IMR-90 (cell line): Measurements from ENCODE around the gene TEX36. TPM values are rescaled to one million over a fixed set of nuclear protein-coding genes. Genes with fewer than 3 reads are reported as not detected.

Source experiments
- ATAC-seq: fragments of 200-7000 bp; cut with Tn5 transposase; 2 replicates; pipeline ENCODE4 v1.9.1; 2020; ENCODE audit warnings: low read depth, mild to moderate bottlenecking, moderate library complexity
- BruUV-seq: library from RNA; stranded (reverse); fragments of 400-500 nt; replicated peaks from 2 replicates; lab custom pipeline; 2021; lab: Mats Ljungman, UMichigan
- CTCF ChIA-PET: fragments of 300-600 bp; formaldehyde crosslinking; extraction: SDS; loops from one replicate; lab custom pipeline; 2021; ENCODE audit warnings: antibody characterized with exemption; lab: Yijun Ruan, JAX
- POLR2A ChIA-PET: fragments of 300-600 bp; sonication (Branson Sonifier 250); formaldehyde crosslinking; loops from one replicate; lab custom pipeline; 2022; ENCODE audit warnings: antibody characterized with exemption; ENCODE audit not compliant: unreplicated experiment; lab: Charles Lee
- DNase-seq: peaks from one replicate; pipeline ENCODE4 v3.0.0; 2013
- H2AFZ ChIP-seq: replicated peaks from 2 replicates; pipeline ENCODE3; 2013; ENCODE audit warnings: low read length, mild to moderate bottlenecking; ENCODE audit not compliant: poor library complexity
- H2AK5ac ChIP-seq: 2 replicates; pipeline ENCODE4 v1.6.1; 2013; ENCODE audit warnings: low read depth, low read length, inconsistent platforms
- H2AK9ac ChIP-seq: replicated peaks from 2 replicates; pipeline ENCODE3; 2013; ENCODE audit warnings: mild to moderate bottlenecking, low read depth, low read length, moderate library complexity; ENCODE audit not compliant: poor library complexity
- H2BK120ac ChIP-seq: 2 replicates; pipeline ENCODE4 v1.6.1; 2013; ENCODE audit warnings: low read depth, low read length, inconsistent platforms
- H2BK15ac ChIP-seq: 3 replicates; pipeline ENCODE4 v1.6.1; 2013; ENCODE audit warnings: low read depth, low read length, inconsistent platforms
- H2BK20ac ChIP-seq: 2 replicates; pipeline ENCODE4 v1.6.1; 2013; ENCODE audit warnings: low read depth, mild to moderate bottlenecking, inconsistent platforms, low read length, moderate library complexity
- H2BK5ac ChIP-seq: 2 replicates; pipeline ENCODE4 v1.6.1; 2013; ENCODE audit warnings: mild to moderate bottlenecking, low read depth, low read length, inconsistent platforms; ENCODE audit not compliant: poor library complexity, severe bottlenecking
- H3K14ac ChIP-seq: replicated peaks from 2 replicates; pipeline ENCODE4 v1.6.1; 2013; ENCODE audit warnings: low read depth, low read length, inconsistent platforms
- H3K18ac ChIP-seq: 2 replicates; pipeline ENCODE4 v1.6.1; 2013; ENCODE audit warnings: low read depth, low read length, control low read depth
- H3K23ac ChIP-seq: 2 replicates; pipeline ENCODE4 v1.6.1; 2013; ENCODE audit warnings: low read depth, low read length, inconsistent platforms
- H3K27ac ChIP-seq: 2 replicates; pipeline ENCODE4 v1.5.1; 2013; ENCODE audit warnings: mild to moderate bottlenecking, control low read depth, low read length; ENCODE audit not compliant: insufficient read depth
- H3K27me3 ChIP-seq: 2 replicates; pipeline ENCODE4 v1.6.1; 2013; ENCODE audit warnings: low read length; ENCODE audit not compliant: control insufficient read depth, insufficient read depth
- H3K36me3 ChIP-seq: 2 replicates; pipeline ENCODE4 v1.6.1; 2013; ENCODE audit warnings: low read length, mixed read lengths; ENCODE audit not compliant: control insufficient read depth, insufficient read depth
- H3K4ac ChIP-seq: 2 replicates; pipeline ENCODE4 v1.6.1; 2013; ENCODE audit warnings: low read depth, low read length, inconsistent platforms
- H3K4me1 ChIP-seq: 2 replicates; pipeline ENCODE4 v1.6.1; 2013; ENCODE audit warnings: low read length, mixed read lengths; ENCODE audit not compliant: control insufficient read depth, insufficient read depth
- H3K4me2 ChIP-seq: 2 replicates; pipeline ENCODE4 v1.6.1; 2013; ENCODE audit warnings: low read depth, mild to moderate bottlenecking, control low read depth, low read length, moderate library complexity
- H3K4me3 ChIP-seq: 2 replicates; pipeline ENCODE4 v1.5.1; 2013; ENCODE audit warnings: low read depth, mild to moderate bottlenecking, control low read depth, low read length, moderate library complexity; ENCODE audit not compliant: insufficient read depth
- H3K56ac ChIP-seq: 2 replicates; pipeline ENCODE4 v1.6.1; 2013; ENCODE audit warnings: low read length, inconsistent platforms; ENCODE audit not compliant: insufficient read depth; ENCODE audit errors: extremely low read depth
- H3K79me1 ChIP-seq, 2 experiments: 2 replicates each; pipeline ENCODE4 v1.6.1; 2013; ENCODE audit warnings: low read length in 2 of 2, inconsistent platforms in 1 of 2, low read depth in 1 of 2
- H3K9ac ChIP-seq: 2 replicates; pipeline ENCODE4 v1.6.1; 2013; ENCODE audit warnings: low read depth, low read length, control low read depth
- H3K9me1 ChIP-seq: 2 replicates; pipeline ENCODE4 v1.6.1; 2013; ENCODE audit warnings: low read length, inconsistent platforms; ENCODE audit not compliant: insufficient read depth
- H3K9me3 ChIP-seq: 2 replicates; pipeline ENCODE4 v1.6.1; 2013; ENCODE audit warnings: low read length; ENCODE audit not compliant: control insufficient read depth, insufficient read depth
- H4K20me1 ChIP-seq: 2 replicates; pipeline ENCODE4 v1.6.1; 2013; ENCODE audit warnings: low read length, inconsistent platforms; ENCODE audit not compliant: insufficient read depth
- H4K5ac ChIP-seq: 2 replicates; pipeline ENCODE4 v1.6.1; 2013; ENCODE audit warnings: mild to moderate bottlenecking, low read depth, low read length, control low read depth
- H4K8ac ChIP-seq, 2 experiments: 2 replicates each; pipeline ENCODE4 v1.6.1; 2013; ENCODE audit warnings: low read depth in 2 of 2, low read length in 2 of 2, control low read depth in 1 of 2, inconsistent platforms in 1 of 2
- H4K91ac ChIP-seq: 2 replicates; pipeline ENCODE4 v1.6.1; 2013; ENCODE audit warnings: low read depth, low read length, inconsistent platforms; ENCODE audit not compliant: insufficient read depth
- ELK1 ChIP-seq: fragments of 150-350 bp; IDR thresholded peaks from 2 replicates; pipeline ENCODE4 v1.6.1; 2016; ENCODE audit warnings: low read depth, mild to moderate bottlenecking, low read length, moderate library complexity, borderline replicate concordance
- FOS ChIP-seq: fragments of 150-350 bp; IDR thresholded peaks from 2 replicates; pipeline ENCODE4 v1.6.1; 2016; ENCODE audit warnings: low read depth, low read length
- POLR2A ChIP-seq: IDR thresholded peaks from 2 replicates; pipeline ENCODE4 v1.6.1; 2012; ENCODE audit warnings: mild to moderate bottlenecking, low read depth, low read length
- RFX5 ChIP-seq: IDR thresholded peaks from 2 replicates; pipeline ENCODE4 v1.8.0; 2012; ENCODE audit warnings: low read depth, mild to moderate bottlenecking, low read length, moderate library complexity
- WGBS, 2 experiments: methylation state at CpG; one replicate each; pipeline versions ENCODE4 v1.1.5 to v1.1.7; 2013; ENCODE audit warnings: missing lambda C conversion rate in 2 of 2; ENCODE audit not compliant: insufficient read length in 1 of 2; ENCODE audit errors: extremely low coverage in 2 of 2; 5-methylcytosine and 5-hydroxymethylcytosine counted together
- dilution Hi-C: fragments of 300-500 bp; cut with HindIII; formaldehyde crosslinking; loops from one replicate; pipeline ENCODE4 v1.14.3; 2018; ENCODE audit warnings: low sequenced_read_pairs; ENCODE audit not compliant: unreplicated experiment
- in situ Hi-C: fragments of 300-500 bp; cut with MboI; formaldehyde crosslinking; loops from 3 replicates; pipeline ENCODE4 v1.14.3; 2019; ENCODE audit warnings: low sequenced_read_pairs, inconsistent platforms, mixed read lengths
- intact Hi-C: fragments of 100-400 bp; cut with micrococcal nuclease; formaldehyde crosslinking; loops from 2 replicates; pipeline ENCODE4 v1.10.0; 2022
- polyA plus RNA-seq, 3 experiments: library from polyadenylated mRNA; depleted of rRNA; stranded (reverse); fragments of >200 nt; gene quantifications; 2 replicates each; pipeline ENCODE4 v1.2.3, GENCODE V29; 2012; ENCODE audit warnings: low replicate concordance in 1 of 3
- total RNA-seq: library from RNA; depleted of rRNA; stranded (reverse); fragments of >200 nt; gene quantifications from 2 replicates; pipeline ENCODE4 v1.2.3, GENCODE V29; 2012

Gene TEX36
- total and polyA plus RNA-seq, 2 of the 4 experiments (the other 2 are of a cell fraction), result not detected

DNA sequence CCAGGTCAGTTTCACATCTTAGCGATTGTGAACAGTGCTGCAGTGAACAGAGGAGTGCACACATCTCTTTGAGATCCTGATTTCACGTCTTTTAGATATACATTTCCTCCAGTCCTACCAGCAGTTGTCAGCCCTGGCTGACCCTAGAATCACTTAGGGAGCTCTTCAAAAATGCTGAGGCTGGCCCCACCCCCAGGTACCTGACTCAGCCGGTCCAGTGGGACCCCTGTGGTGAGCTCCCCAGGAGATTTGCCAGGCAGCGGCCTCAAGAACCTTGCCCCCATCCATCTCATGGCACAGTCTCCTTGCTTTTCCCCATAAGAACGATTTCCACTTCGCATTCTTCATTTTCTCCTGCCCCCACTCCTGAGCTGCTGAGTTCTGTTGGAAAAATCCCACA, 45.5 kb downstream of the TEX36 start:
- Histone ChIP-seq H3K9me3 (no peaks in the 10 kb centered on the region), H3K4ac (no peak overlapping the region), H2BK15ac (no peak overlapping the region), H3K27ac (no peak overlapping the region), H3K14ac (no peak overlapping the region), H3K36me3 (no peaks in the 10 kb centered on the region), H3K23ac (no peak overlapping the region), H3K27me3 (no peaks in the 10 kb centered on the region; the same call in 1 of the 2 replicates), H3K18ac (no peak overlapping the region), H2BK5ac (no peak overlapping the region), H3K4me2 (no peak overlapping the region), H3K4me1 (no peaks in the 10 kb centered on the region), H2AK9ac (no peak overlapping the region), H3K79me1 (no peaks in the 10 kb centered on the region), H2BK120ac (no peak overlapping the region), H4K20me1 (no peaks in the 10 kb centered on the region), H2AK5ac (no peak overlapping the region), H2BK20ac (no peak overlapping the region), H3K9ac (no peak overlapping the region), H2AFZ (no peak overlapping the region), H3K56ac (no peak overlapping the region), H3K9me1 (no peaks in the 10 kb centered on the region), H4K8ac (no peak overlapping the region), H3K4me3 (no peak overlapping the region), H4K91ac (no peak overlapping the region), H4K5ac (no peak overlapping the region)
- dilution Hi-C loops, result no loop called here
- ChIA-PET CTCF (no interaction called here), POLR2A (no interaction called here)
- intact Hi-C loops, result no loop called here
- DNase-seq, result no peak
- ATAC-seq, result no peak
- in situ Hi-C loops, result no loop called here
- no TSS peak for BruUV-seq
- no peak for TF ChIP-seq RFX5
- TF ChIP-seq FOS, result no peak
- no peak for TF ChIP-seq POLR2A
- no peak for TF ChIP-seq ELK1
- 62% methylated on average over 3 of the region's 6 CpGs; no CpG with 5 or more reads in 1 of the 2 experiments for WGBS, 2 experiments
